ENCODE data around the gene ZNF800.
"Not testable (repeated sequence)": the region's sequence is repeated elsewhere in the genome, so short reads cannot be mapped to it uniquely, and the experiment has no call there.

ZNF800 gene, protein sequence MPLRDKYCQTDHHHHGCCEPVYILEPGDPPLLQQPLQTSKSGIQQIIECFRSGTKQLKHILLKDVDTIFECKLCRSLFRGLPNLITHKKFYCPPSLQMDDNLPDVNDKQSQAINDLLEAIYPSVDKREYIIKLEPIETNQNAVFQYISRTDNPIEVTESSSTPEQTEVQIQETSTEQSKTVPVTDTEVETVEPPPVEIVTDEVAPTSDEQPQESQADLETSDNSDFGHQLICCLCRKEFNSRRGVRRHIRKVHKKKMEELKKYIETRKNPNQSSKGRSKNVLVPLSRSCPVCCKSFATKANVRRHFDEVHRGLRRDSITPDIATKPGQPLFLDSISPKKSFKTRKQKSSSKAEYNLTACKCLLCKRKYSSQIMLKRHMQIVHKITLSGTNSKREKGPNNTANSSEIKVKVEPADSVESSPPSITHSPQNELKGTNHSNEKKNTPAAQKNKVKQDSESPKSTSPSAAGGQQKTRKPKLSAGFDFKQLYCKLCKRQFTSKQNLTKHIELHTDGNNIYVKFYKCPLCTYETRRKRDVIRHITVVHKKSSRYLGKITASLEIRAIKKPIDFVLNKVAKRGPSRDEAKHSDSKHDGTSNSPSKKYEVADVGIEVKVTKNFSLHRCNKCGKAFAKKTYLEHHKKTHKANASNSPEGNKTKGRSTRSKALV

DNA sequence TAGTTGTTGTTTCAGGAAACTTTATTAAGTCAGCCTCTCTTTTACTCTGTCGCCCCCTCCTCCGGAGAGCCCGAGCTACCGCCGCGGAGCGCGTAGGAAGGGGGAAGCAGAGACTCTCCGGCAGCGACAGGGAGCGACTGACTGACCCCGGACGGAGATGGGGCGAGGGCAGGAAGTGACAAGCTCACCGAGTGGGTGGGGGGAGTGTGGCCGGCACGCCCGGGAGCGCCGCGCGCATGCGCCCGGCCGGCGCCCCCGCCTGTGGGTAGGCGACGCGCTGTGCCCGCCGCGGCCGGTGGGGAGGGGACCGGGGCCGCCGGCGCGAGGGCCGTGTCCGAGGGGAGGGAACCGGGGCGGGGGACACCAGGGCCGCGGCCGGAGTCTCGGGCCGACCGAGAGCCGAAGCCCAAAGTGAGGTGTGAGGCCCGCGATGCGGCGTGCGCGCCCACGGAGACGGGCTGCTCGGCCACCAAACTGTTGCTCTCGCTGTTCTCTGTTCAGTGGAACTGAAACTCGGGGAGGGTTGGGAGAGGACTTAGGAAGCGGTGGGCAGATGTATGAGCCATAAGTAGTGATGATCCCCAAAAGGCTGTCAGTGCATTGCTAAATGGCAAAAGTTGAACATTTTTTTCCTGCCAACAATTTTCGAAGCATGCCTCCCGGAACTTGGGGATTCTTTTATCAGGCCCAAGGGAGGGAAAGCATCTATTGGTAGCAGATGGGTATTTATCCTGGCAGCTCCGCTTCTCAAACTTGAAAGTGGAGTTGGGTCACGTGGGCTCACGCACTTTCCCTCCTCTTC lies at the start of gene ZNF800:
Gene ZNF800, minus strand, starts transcription at position 143 of the 802 bp plus-strand sequence. CDS start 1,151 bp downstream, outside the sequence.
- peak; percentile 73 for DNase-seq (ENCODE audit: low read depth, low spot score)

DNA sequence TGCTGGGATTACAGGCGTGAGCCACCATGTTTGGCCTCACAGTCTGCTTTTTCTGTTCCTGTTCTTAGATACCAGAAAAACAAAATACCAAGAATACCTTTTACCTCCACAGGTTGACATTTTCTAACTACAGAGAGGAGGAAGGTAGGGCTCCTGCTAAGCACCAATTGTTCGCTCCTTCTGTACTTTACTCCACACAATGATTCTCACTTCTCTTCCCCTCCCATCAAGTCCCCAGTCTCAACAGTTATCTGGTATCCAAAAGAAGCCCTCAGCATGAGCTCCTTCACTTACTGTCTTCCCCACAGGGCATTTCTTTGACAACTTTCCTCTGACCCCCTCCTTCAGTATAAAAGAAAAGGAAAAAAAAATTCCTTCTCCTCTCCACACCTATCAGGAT lies 47.7 kb upstream of the ZNF800 start:
- DNase-seq (ENCODE audit: low read depth, low spot score), result no peak

DNA sequence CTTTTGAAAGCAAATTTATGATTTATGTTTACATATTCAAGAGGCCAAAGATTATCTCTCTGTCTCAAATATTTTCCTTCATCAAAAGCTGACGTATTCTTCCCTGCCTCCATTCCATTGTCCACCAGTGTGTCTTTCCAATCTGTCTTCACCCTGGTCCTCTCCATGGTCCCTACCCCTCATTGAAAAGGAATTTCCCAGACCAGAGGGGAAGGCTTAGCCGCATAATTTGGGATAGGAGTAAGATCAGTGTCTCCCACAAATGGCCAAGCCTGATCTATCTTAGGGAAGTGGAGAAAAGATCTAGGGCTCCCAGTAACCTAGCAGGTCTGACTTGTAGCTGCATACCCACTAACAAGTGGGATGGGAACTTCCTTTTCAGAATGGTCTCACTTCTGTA lies 46.3 kb upstream of the ZNF800 start:
- DNase-seq (ENCODE audit: low read depth, low spot score), result no peak

DNA sequence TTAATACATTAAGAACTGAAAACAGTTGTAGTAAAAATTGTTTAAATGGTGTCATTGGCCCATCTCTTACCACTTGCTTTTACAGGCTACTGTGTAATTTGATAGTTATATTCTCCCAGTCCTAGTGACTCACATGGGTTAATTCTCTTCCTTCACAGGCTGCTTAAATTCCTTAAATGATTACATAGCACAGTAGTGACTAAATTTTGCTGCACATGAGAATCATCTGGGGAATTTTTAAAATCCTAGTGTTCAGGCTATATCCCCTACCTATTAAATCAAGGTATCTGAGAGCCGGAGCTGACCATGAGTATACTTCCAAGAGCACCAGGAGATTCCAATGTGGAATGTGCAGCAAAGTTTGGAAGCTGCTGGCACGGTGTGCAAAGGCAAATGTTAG lies 45.3 kb upstream of the ZNF800 start:
- DNase-seq (ENCODE audit: low read depth, low spot score), result no peak

DNA sequence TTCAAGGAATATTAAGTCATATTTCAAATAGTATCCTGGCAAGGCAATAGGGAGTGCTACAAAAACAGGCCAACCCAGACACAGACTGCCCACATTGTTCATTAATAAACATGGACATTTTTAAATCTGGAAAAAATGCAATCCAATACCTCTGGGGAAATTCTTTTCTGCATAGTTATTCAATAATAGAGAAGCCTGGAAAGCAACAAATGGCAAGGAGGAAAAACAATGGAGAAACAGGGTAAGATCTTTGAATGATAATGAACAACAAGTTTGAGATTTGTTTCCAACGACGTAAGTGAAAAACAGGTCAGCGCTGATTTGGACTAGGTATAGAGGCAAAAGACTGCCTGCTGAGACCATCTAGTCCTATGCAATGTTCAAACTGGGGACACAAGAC lies 44.7 kb upstream of the ZNF800 start:
- DNase-seq (ENCODE audit: low read depth, low spot score), result no peak

DNA sequence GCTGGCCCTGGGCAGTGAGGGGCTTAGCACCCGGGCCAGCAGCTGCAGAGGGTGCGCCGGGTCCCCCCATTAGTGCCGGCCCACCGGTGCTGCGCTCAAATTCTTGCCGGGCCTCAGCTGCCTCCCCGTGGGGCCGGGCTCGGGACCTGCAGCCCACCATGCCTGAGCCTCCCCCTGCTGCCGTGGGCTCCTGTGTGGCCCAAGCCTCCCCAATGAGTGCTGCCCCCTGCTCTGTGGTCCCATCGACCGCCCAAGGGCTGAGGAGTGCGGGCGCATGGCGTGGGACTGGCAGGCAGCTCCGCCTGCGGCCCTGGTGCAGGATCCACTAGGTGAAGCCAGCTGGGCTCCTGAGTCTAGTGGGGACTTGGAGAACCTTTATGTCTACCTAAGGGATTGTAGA lies 36.8 kb upstream of the ZNF800 start:
- not testable (repeated sequence) for DNase-seq (ENCODE audit: low read depth, low spot score)

DNA sequence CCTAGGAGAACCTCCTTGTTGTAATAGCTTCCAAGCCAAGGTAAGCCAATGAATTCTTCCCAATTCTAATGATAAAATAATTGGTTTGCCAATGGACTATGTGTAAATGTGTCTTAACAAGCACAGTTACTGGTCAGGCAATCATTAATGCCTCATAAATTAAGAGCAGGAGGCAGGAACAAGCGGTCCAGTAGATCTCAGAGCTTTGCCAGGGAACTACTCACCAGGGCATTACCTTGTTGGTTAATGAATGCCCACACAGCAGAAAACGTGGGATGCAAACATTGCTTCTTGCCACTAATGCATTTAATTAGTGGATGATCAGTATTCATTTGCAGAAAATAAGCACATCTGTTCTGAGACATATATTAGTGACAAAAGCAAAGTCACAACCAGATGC lies 26.7 kb upstream of the ZNF800 start:
- DNase-seq (ENCODE audit: low read depth, low spot score), result no peak

DNA sequence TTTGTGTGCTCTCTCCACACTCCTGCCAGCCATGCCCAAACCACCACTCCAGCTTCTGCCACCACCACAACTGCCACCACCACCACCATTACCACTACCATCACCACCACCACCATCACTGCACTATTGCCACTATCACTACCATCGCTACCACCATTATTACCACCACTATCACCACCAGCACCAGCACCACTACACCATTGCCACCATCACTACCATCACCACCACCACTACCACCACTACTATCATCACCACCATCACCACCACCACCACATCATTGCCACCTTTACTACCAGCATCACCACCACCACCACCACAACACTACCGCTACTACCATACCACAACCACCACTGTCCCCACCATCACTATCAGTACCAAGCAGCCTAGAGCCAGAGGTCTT lies 26.0 kb upstream of the ZNF800 start:
- DNase-seq (ENCODE audit: low read depth, low spot score), result no peak

DNA sequence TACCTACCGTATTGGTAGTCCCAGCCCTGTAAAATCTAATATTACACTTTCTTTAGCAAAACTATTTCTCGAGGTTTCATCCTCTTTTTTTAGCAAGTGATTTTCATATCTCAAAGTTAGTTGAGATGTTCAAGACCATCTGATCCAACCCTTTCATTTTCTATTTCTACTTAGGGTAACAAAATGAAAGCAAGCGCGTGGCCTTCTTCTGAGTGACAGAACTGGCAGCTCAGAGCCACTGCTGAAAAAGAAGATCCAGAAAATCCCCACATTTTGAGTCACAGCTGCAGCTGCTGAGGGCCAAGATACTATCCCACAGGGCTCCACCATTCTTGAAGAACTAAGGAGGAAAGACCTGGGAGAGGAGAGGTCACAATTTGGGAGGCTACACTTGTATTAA lies 24.8 kb upstream of the ZNF800 start:
- no peak for DNase-seq (ENCODE audit: low read depth, low spot score)

DNA sequence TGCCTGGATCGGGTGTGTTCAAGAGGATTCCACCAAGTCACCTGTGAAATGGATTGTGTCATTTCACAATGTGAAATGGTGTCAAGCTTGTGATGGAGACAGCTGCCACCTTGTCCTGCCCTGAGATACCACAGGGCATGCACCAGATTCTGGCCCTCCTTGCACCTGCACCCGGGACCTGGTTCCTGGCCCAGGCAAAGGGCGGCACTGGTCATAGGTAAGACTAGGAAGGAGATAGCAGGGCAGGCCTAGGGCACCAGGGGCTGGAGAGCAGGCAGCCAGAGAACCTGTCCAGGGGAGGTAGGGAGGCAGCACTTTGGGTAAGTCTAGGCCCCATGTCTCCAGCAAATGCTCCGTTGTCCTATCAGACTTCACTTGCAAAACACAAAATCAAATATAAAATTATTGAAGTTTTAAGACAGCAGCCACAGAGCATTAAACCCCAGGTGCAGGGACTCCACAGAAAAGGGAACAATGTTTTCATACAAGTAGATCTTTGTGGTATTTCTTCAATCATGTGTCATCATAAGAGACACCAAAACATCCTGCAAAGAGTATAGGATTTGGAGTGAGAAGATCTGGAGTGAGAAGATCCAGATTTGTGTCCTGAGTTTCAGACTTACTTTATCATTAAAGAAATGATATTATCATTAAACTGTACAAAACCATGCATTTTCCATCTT lies 22.7 kb upstream of the ZNF800 start:
- no peak for DNase-seq (ENCODE audit: low read depth, low spot score)

DNA sequence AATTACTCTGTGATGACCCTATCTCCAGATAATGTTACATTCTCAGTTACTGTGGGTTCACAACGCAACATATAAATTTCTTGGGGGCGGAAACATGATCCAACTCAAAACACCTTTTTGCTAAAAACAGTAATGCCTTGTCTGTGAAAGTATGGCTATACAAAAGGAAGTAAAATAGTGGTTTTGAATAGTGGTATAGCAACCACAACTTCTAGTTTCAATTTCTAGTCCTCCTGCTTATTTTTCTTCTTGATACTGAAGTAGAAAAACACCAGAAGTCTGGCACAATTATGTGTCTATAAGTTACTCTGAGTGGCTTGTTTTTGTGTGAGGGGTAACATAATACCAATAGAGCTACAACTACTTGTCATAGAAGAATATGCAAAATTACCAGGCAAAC lies 21.5 kb upstream of the ZNF800 start:
- DNase-seq (ENCODE audit: low read depth, low spot score), result no peak

DNA sequence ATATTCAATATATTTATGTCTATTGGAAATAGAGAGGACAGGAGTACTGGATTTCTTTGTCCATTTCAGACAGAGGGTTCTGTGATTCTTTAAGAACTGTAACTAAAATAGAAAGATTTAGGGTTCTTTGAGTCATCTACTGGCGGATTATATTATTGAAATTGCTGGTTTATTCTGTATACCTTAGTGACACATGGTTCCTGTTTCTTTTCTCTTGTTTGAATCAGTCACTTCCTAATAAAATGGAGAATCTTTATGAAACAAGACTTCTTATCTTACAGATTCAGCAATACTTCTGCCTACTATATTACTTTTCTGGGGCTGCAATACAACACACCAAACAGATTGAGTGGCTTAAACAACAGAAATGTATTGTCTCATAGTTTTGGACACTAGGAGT lies 20.8 kb upstream of the ZNF800 start:
- DNase-seq (ENCODE audit: low read depth, low spot score), result no peak

DNA sequence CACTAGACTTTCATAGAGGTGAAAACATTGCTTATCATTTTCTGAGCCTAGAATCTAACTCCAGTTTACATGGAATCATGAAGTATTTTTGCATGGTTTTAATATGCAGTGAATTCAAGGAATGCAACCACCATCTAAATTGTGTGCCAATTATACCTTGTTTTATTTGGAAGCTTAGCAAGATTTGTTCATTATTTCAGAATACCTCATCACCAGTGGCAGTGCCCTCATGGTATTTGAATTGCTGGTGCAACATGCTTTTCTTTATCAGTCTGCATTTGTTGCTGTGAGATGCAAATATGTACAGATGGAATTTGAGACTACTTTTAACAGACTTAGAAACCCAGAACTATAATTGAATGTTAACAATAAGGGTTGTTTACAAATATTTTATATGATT lies 18.7 kb upstream of the ZNF800 start:
- no peak for DNase-seq (ENCODE audit: low read depth, low spot score)

DNA sequence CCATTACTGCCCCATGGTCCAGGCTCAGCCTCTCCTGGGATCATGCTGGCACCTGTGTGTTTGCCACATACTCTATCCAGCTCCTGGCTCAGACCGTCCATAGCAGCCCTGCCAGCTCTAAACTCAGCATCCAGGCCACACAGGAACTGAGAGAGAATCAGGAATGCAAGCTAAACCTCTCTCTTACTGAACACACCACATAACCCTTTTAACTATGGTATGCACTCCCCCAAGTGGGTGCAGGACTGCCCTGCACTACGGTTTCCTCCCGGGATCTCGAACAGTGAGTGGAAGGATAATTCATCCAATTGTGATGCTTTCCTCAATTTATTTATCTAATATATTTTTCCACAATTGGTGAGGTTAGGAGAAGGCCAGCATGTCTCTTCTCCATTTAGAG lies 17.1 kb upstream of the ZNF800 start:
- no peak for DNase-seq (ENCODE audit: low read depth, low spot score)

DNA sequence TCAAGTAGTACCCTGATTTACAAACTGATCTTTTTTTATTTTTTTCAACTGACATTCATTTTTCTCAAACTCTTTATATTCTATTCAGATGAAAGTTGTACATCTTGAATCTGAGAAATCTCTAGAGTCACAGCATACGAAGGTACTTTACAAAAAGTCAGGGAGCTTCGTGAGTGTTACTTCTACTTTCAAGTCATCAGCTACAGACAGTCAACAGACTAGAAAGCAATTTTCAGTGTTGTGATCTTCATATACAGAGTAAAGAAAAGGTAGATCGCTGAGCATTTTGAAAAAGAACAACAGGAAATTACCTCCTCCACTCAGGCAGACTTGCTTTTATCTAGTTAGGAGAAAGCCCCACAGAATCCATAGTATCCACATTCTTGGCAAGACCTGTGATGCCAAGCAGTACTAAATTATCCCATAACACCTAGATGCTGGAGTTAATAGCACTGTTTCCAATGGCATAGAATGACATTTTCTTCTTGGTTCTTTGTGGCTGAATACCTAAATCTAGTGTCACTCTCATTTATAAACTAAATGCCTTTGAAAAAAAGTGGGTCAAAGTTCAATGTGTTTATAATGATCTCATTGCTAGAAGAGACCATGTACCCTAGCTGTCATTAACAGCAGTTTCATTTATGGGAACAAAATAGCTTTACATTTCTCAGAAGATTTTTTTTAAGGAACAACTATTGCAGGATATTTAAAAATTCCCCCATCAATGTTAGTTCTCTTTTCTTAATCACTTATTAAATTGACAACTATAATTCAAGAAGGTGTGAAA lies 12.0 kb upstream of the ZNF800 start:
- no peak for DNase-seq (ENCODE audit: low read depth, low spot score)

DNA sequence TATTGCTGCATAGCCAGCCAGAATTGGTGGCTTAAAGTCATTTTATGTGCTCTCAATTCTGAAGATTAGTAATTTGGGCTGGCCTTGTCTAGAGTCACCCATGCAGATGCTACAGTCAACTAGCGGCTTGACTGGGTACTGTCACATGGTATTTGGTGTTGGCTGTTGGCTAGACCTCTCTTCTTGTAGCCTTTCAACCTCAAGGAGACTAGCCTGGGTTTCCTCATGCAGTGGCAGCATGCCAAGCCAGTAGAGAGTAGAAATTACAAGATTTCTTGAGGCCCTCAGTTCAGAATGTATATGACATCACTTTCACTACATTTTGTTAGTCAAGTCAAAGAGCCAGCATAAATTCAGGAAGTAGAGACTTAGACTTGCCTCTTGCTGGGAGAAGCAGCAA lies 3.7 kb upstream of the ZNF800 start:
- DNase-seq (ENCODE audit: low read depth, low spot score), result no peak

DNA sequence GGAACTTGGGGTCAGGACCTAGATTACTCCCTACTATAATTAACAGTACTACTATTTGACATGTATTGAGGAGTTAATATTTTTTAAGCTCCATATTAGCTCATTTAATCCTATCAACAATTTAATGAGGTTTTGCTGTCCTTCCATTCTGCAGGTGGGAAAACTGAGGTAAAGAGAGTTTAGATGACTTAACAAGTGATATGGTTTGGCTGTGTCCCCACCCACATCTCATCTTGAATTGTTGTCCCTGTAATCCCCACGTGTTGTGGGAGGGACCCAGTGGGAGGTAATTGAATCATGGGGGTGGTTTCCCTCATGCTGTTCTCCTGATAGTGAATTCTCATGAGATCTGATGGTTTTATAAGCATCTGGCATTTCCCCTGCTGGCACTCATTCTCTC lies 2.6 kb upstream of the ZNF800 start:
- not testable (repeated sequence) for DNase-seq (ENCODE audit: low read depth, low spot score)

DNA sequence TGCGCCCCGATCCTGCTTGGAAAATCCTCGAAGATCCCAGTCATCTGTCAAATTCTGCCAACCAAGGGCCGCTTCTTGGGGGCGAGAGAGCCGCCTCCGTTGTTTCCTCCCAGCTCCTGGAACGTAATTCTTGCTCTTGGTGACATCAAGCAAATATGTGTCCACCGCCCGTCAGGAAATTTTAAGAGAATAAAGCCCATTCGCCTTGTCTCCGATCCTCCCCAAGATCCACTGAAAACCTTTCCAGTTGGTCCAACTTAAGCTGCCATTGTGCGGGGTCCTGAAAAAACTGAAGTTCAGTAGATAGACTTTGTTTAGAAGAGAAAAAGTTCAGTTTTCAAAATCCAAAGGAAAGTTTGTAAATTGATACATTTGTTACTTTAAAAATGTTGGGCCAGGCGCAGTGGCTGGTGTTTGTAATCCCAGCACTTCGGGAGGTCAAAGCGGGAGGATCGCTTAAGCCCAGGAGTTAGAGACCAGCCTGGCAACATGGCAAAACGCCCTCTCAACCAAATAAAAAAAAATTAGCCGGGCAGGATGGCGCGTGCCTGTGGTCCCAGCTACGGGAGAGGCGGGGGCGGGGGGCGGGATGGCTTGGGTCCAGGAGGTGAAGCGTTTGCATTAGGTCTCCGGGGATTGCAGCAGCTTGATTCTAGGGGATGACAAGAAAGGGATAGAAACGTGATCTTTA lies 1.0 kb upstream of the ZNF800 start:
- DNase-seq (ENCODE audit: low read depth, low spot score), result no peak

DNA sequence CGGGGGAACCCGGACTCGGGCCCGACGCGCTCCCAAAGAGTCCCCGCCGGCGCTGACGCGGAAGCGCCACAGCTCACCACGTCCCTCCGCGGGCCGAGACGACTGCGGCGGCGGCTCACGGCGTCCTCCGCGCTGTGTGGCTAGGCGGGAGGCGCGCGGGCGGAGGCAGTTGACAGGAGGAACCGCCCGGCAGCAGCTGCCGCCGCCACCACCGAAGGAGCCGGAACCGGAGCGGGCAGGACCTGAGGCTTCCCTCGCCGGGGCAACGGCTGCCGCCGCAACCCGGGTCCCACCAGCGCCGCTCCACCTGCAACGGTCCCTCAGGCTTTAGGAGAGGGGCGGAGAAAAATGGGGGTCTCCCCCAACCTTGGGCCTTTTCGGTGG lies 334 bp downstream of the ZNF800 start:
- DNase-seq (ENCODE audit: low read depth, low spot score), result peak; percentile 39

DNA sequence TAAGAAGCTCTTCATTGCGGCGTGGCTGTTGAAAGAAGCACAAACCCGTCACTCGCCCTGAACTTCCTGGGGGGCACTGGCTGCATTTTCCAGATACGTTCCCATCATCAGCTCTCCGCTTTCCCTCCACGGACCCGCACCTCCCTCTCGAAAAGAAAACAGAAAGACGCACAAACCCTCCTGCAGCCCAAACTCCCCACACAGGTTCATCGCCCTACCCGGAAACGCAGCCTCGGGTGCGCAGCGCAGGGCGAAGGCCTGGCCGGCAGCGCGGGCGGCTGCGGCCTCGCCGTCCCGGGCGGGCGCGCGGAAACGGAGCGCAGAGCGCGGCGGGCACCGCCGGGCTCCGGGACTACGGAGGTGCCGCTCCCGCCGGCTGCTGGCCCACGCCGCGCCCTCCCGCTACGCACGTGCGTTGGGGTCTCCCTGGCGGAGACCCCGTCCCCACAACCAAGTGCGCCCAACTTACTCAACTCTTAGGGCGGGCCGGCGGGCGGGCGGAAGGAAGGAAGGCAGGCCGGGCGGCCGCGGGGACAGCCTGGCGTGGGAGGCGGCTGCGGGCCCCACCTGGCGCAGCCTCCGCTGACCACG lies 822 bp downstream of the ZNF800 start:
- peak; percentile 15 for DNase-seq (ENCODE audit: low read depth, low spot score)

Data from activated CD4-positive, CD25-positive, alpha-beta regulatory T cell treated with anti-CD3 and anti-CD28 coated beads, Interleukin-2, amount 50 U/mL, for 16 hours (primary cell).